GM04503 (cell line): ENCODE data around the gene DENR.
"Not testable (repeated sequence)": the region's sequence is repeated elsewhere in the genome, so short reads cannot be mapped to it uniquely, and the experiment has no call there.

Experiments used
- DNase-seq: peaks from one replicate; pipeline ENCODE4 v3.0.0-alpha.2; 2012; ENCODE audit warnings: low read depth

Gene DENR

GRCh38 chr12:122740351-122740750, 12.3 kb upstream of the DENR start:
- no peak for DNase-seq

GRCh38 chr12:122743895-122744525, 8.6 kb upstream of the DENR start:
- no peak for DNase-seq

- no peak for DNase-seq
Observed at GRCh38 chr12:122747224-122748135, 5.1 kb upstream of the DENR start.

- DNase-seq = no peak
Observed at GRCh38 chr12:122749569-122750332, 2.9 kb upstream of the DENR start.

GRCh38 chr12:122750781-122751515, 1.7 kb upstream of the DENR start:
- not testable (repeated sequence) for DNase-seq

- no peak for DNase-seq
Observed at GRCh38 chr12:122753319-122753650, 661 bp downstream of the DENR start.

- no peak for DNase-seq
Observed at GRCh38 chr12:122754790-122755189, 2.2 kb downstream of the DENR start.

- DNase-seq = no peak
Observed at GRCh38 chr12:122757568-122757967, 4.9 kb downstream of the DENR start.

GRCh38 chr12:122785503-122785902, 32.9 kb downstream of the DENR start:
- no peak for DNase-seq

GRCh38 chr12:122788387-122788786, 35.8 kb downstream of the DENR start:
- DNase-seq = no peak

GRCh38 chr12:122789637-122790036, 37.0 kb downstream of the DENR start:
- DNase-seq = no peak

GRCh38 chr12:122790393-122791075, 37.9 kb downstream of the DENR start:
- peak; percentile 35 for DNase-seq

GRCh38 chr12:122793685-122794106, 41.1 kb downstream of the DENR start:
- no peak for DNase-seq

- DNase-seq = no peak
Observed at GRCh38 chr12:122795807-122796206, 43.2 kb downstream of the DENR start.

- no peak for DNase-seq
Observed at GRCh38 chr12:122799641-122800243, 47.1 kb downstream of the DENR start.

GRCh38 chr12:122803937-122804336, 51.3 kb downstream of the DENR start:
- DNase-seq = no peak

GRCh38 chr12:122804957-122805356, 52.3 kb downstream of the DENR start:
- DNase-seq = not testable (repeated sequence)

- no peak for DNase-seq
Observed at GRCh38 chr12:122807651-122808050, 55.0 kb downstream of the DENR start.

GRCh38 chr12:122811777-122812176, 59.2 kb downstream of the DENR start:
- no peak for DNase-seq

GRCh38 chr12:122813310-122813713, 60.7 kb downstream of the DENR start:
- no peak for DNase-seq

GRCh38 chr12:122819209-122819785, 66.7 kb downstream of the DENR start:
- DNase-seq = no peak
